HG03175 (cell line): ENCODE data around the gene BIN1.

Experiments used
- ATAC-seq: cut with Tn5 transposase; IDR thresholded peaks from one replicate; pipeline ENCODE4 v1.9.1; 2021; ENCODE audit warnings: mild to moderate bottlenecking, moderate library complexity; ENCODE audit not compliant: unreplicated experiment

BIN1 gene

DNA sequence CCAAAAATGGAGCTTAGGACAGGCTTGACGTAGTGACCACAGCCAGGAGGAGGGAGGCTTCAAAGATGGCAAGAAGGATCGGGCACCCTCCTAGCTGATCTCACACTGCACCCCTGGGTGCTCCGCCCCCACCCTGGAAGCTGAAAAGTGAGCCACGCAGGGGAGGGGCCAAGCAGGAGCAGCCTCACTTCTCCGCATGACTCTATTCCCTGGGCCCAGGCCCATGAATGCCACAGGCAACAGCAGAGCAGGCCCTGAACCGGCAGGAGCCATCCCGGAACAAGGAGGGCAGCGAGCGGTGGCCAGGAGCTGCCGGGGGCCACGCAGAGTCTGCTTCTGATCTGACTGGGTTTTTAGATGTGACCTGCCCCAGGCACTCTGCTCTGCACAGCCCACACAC lies 30.0 kb downstream of the BIN1 start:
- ATAC-seq = no peak

DNA sequence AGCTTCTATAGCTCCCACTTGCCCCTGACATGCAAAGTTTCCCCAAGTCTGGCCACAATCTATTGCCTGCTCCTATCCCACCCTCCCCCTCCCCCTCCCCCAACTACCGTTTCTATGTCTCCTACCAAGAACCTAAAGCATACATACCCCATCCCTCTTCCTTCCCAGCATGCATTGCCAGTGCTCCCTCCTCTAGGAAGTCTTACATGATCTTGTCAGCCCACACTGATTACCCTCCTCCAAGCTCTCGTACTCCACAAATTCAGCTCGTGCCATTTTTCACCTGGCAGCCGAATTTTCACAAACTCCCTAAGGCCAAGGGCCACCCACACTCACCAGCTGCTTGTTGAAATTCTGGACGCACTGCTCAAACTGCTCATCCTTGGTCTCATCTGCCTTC lies 30.7 kb downstream of the BIN1 start:
- no peak for ATAC-seq

DNA sequence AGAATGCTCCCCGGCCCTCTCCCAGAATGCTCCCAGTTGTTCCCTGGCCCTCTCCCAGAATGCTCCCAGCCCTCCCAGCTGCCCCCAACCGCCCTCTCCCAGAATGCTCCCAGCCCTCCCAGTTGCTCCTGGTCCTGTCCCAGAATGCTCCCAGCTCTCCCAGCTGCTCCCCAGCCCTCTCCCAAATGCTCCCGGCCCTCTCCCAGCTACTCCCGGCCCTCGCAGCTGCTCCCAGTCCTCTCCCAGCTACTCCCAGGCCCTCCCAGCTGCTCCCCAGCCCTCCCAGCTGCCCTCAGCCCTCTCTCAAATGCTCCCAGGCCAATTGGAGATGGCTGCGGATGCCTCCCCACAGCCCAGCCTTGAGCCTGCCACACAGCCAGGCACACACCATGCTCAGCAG lies 31.1 kb downstream of the BIN1 start:
- ATAC-seq = no peak

DNA sequence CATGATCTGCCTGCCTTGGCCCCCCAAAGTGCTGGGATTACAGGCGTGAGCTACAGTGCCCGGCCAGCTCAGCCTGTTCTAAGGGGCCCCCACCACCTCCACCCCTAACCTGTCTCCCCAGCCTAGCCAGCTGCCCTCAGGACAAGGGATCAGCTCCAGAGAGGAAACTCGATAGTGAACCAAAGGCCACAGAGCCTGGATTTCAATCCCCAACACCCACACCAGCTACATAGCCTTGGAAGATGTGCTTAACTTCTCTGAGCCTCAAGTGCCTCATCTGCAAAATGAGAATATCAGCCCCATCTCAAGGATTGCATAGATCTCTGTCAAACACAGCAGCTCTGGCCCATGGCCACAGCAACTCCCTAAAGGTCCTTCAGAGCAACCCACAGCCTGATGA lies 32.0 kb downstream of the BIN1 start:
- ATAC-seq = no peak

DNA sequence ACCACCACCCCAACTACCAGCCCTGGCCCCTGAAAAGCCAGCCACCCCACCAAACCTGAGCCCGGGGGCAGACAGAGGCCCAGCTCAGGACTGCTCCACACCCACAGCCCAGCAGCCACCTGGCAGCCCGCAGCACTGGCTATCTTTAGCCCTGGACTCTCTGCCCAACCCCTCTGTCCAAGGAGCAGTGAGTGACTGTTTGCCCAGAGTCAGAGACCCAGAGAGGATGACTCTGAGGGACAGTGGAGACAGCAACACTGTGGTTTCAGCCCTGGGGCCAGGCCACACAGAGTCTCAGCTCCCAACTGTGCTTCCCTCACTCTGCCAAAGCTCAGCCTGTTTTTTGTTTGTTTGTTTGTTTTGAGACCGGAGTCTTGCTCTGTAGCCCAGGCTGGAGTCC lies 32.6 kb downstream of the BIN1 start:
- ATAC-seq = no peak

DNA sequence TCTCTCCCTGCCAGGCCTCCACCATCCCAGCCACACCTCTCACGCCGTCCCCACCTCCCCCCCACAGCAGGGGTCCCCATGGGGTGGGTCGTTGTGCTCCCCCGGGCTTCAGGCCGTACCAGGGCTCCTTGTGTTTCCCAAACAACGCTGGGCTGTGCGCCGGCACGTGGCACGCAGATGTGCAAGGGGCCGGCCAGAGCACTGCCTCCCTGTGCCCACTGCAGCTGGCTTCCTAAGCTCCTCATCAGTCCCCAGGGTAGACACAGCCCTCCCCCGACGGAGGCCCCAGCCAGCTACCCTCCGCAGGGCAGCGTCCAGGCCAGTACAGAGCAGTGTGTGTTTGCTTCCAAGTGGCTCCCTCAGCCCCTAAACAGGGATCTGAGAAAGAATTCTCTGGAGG lies 34.0 kb downstream of the BIN1 start:
- ATAC-seq = no peak

DNA sequence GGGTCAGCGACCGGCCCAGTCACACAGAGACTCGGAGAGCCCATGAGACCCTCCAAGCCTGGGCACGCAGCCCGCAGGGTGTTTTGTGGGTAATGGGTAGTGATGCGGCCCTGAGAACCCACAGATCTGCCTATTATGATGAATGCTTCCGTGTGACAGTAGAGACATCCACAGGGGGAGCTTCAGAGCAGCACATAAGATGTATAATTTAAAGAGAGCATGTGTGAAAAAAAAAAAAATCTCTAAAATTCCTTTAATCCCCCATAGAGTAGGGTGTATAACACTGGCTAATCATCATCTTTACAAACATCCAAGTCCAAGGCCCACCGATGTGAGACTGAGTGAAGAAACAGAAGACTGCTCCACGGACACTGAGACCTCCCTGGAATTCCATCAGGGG lies 34.6 kb downstream of the BIN1 start:
- ATAC-seq = no peak

DNA sequence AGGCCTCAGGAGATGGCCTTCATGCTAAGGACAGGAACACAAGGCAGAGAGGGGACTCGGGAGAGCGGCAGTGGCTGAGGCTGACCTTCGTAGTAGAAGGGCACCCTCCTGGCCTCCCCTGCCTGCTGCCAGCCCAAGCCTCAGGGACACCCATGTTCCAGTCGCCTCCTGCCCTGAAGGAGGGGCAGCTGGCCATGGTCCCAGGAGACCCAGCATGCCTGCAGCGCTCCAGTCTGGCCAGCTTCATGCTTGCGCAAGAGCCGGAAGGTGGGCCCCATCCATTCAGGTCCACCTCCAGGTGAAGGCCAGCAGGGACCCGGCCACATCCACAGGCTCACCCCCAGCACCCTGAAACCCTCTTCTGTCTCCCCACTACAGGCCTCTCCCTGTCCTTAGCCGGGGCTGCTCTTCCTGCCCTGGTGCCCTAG lies 35.0 kb downstream of the BIN1 start:
- ATAC-seq = no peak

DNA sequence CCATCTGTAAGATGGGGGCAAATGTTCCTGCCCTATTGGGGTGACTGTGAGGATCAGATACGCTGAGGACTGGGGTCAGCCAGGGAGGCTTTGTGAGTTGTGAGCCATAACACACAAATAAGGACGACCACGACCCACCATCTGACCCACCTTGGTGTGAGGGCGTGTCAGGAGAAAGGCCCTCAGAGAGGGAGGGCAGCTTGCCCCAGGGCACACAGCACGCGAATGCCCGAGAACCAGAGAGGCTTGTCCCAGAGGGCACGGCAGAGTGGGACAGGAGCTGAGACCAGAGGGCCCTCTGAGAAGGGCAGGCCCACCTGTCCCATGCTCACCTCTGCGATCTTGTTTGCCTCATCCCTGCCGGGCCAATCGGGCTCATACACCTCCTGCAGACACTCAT lies 36.7 kb downstream of the BIN1 start:
- ATAC-seq = no peak

DNA sequence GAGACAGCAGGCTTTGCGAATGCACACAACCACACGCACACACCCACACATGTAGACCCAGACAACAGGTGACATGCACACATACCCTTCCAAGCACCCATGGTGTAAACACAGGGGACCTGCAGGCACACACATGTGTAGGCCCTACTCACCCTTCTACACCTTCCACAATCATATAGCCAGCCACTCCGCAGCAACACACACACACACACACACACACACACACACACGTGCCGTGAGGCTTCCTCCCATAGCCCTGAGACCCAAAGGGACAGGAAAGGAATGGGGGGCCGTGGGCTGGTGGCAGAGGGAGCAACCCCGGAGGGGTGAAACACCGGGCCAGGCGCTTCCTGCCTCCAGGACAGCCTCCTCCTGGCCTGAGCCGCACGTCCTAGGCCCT lies 37.4 kb downstream of the BIN1 start:
- no peak for ATAC-seq

DNA sequence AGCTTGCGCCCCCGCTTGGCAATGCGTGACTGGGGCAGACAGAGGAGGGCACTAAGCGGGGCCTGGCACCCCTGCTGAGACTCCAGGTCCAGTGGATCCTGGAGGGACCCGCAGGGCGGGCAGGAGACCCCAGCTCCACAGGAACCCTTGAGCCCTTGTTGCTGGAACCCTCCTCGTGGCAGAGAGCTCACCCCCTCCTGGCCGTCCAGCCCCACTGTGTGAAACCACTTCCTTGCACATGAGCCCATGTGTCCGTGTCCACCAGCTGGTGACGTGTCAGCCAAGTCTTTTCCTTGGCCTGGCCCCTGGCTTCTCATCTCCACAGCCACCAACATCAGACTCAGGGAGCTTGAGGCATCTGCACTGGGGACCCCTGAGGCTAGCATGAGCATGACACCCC lies 38.0 kb downstream of the BIN1 start:
- ATAC-seq = no peak

DNA sequence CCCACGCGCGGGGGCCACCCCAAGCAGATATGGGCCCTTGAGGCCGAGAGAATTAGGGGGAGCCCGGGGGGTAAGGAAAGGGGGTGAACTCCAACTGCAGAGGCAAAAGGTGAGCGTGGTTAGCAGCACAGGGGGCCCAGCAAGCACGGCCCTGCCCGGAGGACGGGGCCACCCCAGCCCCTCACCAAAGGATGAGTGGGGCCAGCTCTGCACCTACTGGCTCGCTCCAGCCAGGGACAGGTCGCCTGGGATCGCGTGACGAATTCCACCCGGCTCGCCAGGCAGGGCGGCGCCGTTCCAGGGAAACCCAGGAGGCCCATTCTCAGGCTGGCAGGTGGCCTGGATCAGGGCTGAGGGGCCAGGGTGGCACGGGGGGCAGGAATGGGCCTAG lies 38.6 kb downstream of the BIN1 start:
- ATAC-seq = no peak

DNA sequence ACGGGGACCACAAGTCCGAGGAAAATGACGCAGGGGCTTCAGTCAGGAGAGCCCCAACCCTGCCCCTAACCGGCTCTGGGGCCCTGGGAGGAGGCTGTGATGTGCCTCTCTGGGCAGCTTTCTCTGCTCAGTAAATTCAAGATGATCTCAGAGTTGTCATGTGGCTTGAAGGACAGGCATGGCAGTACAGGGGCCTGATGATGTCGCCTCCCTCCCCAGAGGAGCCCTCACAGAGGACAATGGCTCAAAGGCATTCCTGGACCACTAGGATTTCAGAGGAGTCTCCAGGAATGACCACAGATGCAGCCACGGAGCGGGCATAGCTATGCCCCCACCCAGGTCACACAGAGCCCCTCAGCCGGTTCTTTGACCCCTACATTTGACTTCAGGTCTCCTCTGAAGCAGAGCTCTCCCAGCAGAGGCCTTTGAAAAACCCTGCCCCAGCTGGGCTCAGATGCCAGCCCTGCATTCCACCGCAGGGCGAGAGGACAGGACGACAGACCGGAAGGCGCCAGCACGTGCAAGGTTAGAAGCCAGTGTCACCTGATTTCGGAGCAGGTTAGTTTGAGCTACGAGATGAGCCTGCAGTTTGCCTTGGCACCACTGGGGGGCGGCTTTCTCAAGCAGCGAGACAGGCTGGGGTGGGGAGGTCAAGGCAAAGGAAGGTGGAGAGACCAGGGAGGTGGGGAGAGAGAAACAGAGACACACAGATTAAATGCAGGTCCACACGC lies 39.2 kb downstream of the BIN1 start:
- ATAC-seq = peak; percentile 36

DNA sequence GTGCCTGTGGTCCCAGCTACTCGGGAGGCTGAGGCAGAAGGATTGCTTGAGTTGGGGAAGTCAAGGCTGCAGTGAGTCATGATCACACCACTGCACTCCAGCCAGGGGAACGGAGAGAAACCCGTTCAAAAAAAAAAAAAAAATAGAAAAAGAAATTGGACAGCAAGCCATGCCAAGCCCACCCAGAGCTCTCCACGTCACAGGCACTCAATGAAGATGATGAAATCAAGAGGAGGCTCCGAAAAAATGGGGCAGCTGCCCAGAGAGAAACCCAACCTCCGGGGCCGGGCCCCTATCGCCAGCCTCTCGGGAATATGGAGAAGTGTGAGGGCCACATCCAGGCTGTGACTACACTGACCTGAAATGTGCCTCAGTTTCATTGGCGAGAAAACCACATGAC lies 40.0 kb downstream of the BIN1 start:
- ATAC-seq = no peak

DNA sequence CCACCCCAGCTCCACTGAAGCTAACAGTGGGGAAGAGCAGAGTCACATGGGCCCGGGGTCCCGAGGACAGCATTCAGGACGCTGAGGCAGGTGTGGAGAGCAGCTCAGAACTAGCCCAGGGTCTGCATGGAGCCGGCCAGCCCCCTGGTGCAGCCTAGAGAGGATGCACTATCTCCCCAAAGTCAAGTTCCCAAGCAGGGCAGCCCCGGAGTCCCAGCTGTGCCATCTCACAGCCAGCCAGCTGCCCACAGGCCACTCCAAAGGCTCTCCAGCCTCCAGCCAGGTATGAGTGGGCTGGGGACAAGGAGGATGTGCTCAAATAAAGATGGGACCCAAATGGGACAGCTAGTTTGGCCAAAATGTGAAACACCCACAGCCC lies 41.0 kb downstream of the BIN1 start:
- ATAC-seq = no peak

DNA sequence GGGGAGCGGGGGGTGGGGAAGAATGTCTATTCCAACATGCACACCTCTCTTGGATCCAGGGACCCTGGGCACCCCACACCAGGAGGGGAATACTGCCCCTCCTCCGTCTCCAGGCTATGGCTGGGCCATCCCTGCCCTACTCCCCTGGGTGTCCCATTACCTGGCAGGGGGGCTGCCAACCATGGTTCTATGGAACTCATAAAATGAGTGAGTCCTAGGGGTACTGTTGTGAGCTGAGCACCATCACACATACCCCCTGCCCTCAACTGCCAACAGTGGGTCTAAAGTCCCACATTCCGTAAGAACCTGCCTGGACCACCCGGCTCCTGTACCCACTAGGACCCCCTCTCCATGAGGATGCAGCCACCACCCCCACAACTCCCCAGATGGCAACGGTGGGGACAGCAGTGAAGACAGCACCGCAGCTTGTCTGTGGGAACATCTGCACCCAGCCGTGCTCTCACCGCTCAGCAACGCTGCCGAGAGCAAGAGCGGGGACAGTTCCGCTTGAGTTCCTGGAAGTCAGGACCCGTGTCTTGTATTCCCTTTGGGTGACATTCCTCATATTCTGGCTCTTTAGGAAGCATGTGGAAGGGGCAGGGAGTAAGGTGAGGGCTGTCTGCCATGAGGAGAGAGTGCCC lies 41.5 kb downstream of the BIN1 start:
- ATAC-seq = no peak

DNA sequence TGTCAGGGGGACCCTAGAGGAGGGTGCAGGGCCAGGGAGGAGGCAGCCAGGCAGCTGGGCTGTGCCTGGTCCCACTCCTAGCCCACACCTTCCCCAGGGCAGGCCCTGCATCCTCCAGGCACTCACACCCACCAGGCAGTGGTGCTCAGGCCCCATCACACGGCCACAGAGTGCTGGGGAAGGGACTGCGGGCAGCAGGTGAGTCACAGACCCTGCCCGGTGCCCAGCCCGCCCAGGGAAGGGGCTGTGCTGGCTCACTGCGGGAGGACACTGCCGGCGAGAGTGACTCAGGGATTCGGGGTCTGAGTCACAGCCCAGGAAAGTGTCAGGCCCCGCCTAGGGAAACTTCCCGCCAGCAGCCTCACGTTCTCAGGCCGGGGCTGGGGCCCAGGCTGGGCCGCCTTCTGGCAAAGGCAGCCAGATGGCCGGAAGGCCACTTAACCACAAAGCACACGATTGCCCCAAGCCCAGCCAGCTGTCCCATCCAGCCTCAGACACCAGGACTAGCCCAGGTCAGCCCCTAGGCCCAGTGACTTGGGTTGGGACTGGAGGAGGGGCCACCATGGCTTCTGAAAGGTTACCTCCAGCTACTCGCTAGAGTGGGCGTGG lies 42.2 kb downstream of the BIN1 start:
- ATAC-seq = peak; percentile 77

DNA sequence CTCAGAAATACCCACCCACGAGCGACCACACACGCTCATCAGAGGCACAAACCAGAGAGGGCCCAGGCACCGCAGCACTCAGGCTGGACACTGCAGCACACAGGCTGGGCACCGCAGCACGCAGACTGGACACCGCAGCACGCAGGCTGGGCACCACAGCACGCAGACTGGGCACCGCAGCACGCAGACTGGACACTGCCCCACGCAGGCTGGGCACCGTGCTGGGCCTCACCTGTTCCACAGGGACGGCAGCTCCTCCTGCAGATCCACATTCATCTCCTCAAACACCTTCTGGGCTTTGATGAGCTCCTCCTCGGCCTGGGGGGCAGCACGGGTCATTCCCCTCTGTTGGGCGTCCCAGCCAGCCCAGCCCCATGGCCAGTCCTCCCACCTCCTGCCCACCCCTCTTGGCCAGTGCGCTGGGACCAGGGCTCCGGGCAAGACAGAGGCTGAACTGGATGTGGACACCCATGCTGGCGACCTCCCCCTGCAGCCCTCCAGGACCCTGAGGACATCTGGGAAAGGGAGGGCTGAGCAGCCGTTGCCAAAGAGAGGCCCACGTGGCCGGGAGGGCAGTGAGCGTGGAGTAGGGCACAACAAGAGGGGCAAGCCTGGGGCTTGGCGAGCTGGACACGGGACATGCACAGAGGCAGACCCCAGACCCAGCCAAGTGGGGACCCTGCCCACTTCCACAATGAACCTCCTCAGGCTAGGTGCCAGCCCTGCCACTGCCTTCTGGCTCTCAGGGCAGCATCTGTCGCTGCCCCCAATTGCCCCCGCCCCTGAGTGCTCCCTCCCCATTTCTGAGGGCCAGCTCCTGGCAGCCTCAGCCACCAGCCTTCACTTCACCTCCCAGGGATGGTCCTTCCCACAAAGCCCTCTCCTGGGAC lies 43.0 kb downstream of the BIN1 start:
- ATAC-seq = no peak

DNA sequence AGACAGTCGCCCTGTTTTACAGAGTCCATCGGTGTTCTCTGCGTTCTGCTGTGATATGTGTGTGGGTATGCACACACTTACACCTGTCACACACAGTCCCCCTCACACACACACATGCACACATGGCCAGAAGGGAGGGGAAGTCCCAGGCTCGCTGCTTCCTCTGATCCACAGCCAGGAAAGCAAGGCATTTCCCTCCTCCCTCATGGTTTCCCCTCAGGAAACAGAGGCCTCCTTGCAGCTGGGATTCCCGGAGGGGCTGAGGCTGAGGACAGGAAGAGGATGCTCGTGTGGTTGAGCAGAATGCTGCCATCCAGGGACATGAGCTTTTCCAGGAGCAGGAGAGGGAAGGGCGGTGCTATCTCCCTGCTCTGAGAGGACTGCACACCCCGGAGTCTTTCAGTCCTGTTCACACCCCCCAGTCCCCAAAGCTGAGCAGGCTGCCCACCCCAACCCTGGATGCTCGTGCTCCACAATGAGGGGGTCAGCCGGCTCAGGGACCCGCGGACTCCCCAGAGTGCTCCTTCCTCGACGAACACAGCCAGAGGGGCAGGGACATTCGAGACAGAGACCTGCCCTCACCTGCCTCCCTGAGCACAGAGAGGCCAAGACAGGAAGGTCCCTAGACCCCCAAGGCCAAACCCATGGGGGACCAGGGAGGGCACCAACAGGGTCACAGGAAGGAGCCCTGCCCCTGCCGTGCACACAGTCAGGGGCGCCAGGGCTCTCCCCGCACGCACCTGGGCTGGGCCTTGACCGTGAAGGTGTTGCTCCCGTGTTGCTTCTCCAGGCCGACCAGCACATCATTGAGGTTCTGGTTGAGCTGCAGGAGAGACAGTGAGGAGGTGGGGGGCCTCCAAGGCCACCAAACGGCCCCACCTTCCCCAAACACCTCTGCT lies 45.3 kb downstream of the BIN1 start:
- no peak for ATAC-seq

DNA sequence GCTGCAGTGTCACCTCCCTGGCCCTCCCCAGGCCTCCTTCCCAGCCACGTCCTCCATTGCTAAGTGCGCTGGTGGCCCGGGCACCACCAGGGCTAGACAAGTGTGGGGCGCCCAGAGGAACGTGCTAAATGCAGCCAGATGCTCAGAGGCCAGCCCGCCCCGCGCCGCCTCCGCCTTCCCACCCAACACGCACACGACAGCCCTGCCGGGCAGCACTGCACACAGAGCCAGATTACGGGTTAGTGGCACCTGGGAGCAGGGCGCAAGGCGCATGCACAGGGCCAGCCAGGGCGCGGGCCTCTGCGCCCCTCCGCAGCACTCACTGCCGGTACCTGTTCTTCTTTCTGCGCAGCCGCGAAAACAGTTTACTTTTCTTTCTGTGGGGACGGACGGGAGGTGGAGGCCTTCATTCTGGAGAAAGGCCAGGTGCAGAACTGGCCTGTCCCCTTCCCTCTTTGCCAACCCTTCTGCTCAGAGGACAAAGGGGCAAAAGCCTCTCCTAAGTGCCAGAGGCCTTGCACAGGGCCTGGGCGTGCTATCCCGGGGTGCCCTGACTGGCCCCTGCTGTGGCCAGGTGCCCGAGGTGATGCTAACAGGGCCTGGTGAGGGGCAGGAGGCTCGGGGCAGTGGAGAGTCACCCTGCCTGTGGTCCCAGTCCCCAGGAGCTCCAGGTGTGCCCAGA lies 46.5 kb downstream of the BIN1 start:
- ATAC-seq = no peak
